Smooth muscle cell (in vitro differentiated cells): ENCODE measurements around the gene OTOF. TPM values are rescaled to one million over a fixed set of nuclear protein-coding genes. Genes with fewer than 3 reads are reported as not detected.

Source experiments
- DNase-seq: peaks from one replicate; lab custom pipeline; 2025; ENCODE audit not compliant: unreplicated experiment; lab: John Stamatoyannopoulos, UW
- H2AFZ ChIP-seq: fragments of 200-600 bp; sonication (generic); 2 replicates; pipeline ENCODE4 v1.6.0; 2016; ENCODE audit warnings: antibody characterized with exemption, low read depth, mild to moderate bottlenecking
- H3F3A ChIP-seq: fragments of 200-600 bp; sonication (generic); 2 replicates; pipeline ENCODE4 v1.6.0; 2017; ENCODE audit warnings: antibody characterized with exemption, low read depth
- H3K27ac ChIP-seq: fragments of 200-600 bp; sonication (generic); 2 replicates; pipeline ENCODE4 v1.5.1; 2016; ENCODE audit warnings: low read depth, mild to moderate bottlenecking
- H3K27me3 ChIP-seq: fragments of 200-600 bp; sonication (generic); 2 replicates; pipeline ENCODE4 v1.6.1; 2016; ENCODE audit warnings: low read depth, mild to moderate bottlenecking
- H3K36me3 ChIP-seq: fragments of 200-600 bp; sonication (generic); 2 replicates; pipeline ENCODE4 v1.5.1; 2016; ENCODE audit warnings: low read depth
- H3K4me1 ChIP-seq: fragments of 200-600 bp; sonication (generic); 2 replicates; pipeline ENCODE4 v1.5.1; 2016; ENCODE audit warnings: low read depth
- H3K4me2 ChIP-seq: fragments of 200-600 bp; sonication (generic); 2 replicates; pipeline ENCODE4 v1.6.0; 2016; ENCODE audit warnings: mild to moderate bottlenecking
- H3K4me3 ChIP-seq: fragments of 200-600 bp; sonication (generic); 2 replicates; pipeline ENCODE4 v1.5.1; 2016; ENCODE audit warnings: mild to moderate bottlenecking
- H3K79me2 ChIP-seq: fragments of 200-600 bp; sonication (generic); 2 replicates; pipeline ENCODE4 v1.6.0; 2016; ENCODE audit warnings: low read depth, mild to moderate bottlenecking
- H3K9ac ChIP-seq: fragments of 200-600 bp; sonication (generic); 2 replicates; pipeline ENCODE4 v1.6.0; 2016; ENCODE audit warnings: low read depth
- H3K9me3 ChIP-seq: fragments of 200-600 bp; sonication (generic); replicated peaks from 2 replicates; pipeline ENCODE4 v1.5.1; 2016; ENCODE audit warnings: low read depth
- H4K20me1 ChIP-seq: fragments of 200-600 bp; sonication (generic); 2 replicates; pipeline ENCODE4 v1.6.0; 2016; ENCODE audit warnings: low read depth
- WGBS: methylation state at CpG from one replicate; pipeline ENCODE4 v1.1.7; 2016; ENCODE audit warnings: low lambda C conversion rate; 5-methylcytosine and 5-hydroxymethylcytosine counted together
- polyA plus RNA-seq: library from polyadenylated mRNA; unstranded; fragments of >200 nt; fragmentation: Nextera tagmentation; extraction: Ambion mirVana; gene quantifications from 2 replicates; pipeline ENCODE4 v1.2.1, GENCODE V29; 2016
- total RNA-seq: library from RNA; depleted of rRNA; stranded (reverse); fragments of >200 nt; gene quantifications from 2 replicates; pipeline ENCODE4 v1.2.3, GENCODE V29; 2014
- TF ChIP-seq, protein P1 (sequence below): fragments of 200-600 bp; sonication (generic); IDR thresholded peaks from 2 replicates; pipeline ENCODE4 v1.5.1; 2017; ENCODE audit warnings: borderline replicate concordance, mild to moderate bottlenecking, antibody characterized with exemption; ENCODE audit not compliant: insufficient read depth, poor library complexity, severe bottlenecking

OTOF gene
- total and polyA plus RNA-seq, 2 experiments from 2014 or later = 0.05 TPM; not detected in 1

DNA sequence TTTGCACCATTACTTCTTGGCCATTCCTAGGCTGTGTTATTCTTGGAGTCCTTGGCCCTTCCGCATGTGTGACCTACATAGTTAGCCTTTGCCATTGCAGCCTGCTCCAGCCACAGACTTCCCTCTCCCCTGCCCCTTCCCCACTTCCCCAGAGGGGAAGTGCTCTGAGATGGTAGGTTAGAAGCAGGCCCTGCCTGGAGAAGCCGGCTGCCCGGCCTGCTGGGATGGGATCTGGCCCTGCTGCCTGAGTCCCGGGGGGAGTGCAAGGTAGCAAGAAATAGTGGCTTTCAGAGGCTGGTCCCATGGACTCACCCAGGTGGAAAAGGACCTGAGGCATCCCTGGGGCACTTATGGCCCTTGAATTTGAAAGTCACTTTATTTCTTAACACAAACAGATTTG, 28.4 kb upstream of the OTOF start:
- no peak overlapping the region for H3K4me2 ChIP-seq
- H3K4me3 ChIP-seq = no peak overlapping the region
- TF ChIP-seq, protein P1, sequence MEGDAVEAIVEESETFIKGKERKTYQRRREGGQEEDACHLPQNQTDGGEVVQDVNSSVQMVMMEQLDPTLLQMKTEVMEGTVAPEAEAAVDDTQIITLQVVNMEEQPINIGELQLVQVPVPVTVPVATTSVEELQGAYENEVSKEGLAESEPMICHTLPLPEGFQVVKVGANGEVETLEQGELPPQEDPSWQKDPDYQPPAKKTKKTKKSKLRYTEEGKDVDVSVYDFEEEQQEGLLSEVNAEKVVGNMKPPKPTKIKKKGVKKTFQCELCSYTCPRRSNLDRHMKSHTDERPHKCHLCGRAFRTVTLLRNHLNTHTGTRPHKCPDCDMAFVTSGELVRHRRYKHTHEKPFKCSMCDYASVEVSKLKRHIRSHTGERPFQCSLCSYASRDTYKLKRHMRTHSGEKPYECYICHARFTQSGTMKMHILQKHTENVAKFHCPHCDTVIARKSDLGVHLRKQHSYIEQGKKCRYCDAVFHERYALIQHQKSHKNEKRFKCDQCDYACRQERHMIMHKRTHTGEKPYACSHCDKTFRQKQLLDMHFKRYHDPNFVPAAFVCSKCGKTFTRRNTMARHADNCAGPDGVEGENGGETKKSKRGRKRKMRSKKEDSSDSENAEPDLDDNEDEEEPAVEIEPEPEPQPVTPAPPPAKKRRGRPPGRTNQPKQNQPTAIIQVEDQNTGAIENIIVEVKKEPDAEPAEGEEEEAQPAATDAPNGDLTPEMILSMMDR = no peak
- H3K4me1 ChIP-seq = no peaks in the 10 kb centered on the region
- H3K36me3 ChIP-seq = no peaks in the 10 kb centered on the region
- 81% methylated on average over 4 of the region's 4 CpGs for WGBS
- peaks cover 4% of the 10 kb centered on the region for H3K27me3 ChIP-seq
- H3K9me3 ChIP-seq = no peaks in the 10 kb centered on the region
- no peak for DNase-seq
- H3F3A ChIP-seq = no peaks in the 10 kb centered on the region
- no peaks in the 10 kb centered on the region for H3K79me2 ChIP-seq
- no peak overlapping the region for H3K9ac ChIP-seq
- no peaks in the 10 kb centered on the region for H4K20me1 ChIP-seq
- H2AFZ ChIP-seq = no peak overlapping the region
- no peak overlapping the region for H3K27ac ChIP-seq

DNA sequence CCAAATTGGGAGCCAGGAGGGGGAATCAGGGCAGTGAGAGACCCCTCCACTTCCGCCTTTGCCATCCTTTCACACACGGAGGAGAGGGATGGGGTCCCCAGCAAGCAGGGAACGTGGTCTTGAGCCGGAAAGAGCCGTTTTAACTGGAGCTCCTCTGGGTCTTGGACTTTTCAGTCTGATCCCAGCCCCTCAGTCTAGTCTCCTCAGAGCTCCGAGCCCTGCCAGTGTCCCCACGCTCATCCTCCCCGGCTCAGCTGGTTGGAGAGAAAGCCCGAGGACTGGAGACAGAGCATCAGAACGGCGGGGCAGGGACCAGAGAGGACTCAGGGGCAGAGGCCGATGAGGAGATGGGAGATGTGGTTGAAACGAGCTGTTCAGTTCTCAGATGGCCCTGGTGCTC, 26.1 kb upstream of the OTOF start:
- TF ChIP-seq, protein P1 = no peak
- no peaks in the 10 kb centered on the region for H3K4me1 ChIP-seq
- no peaks in the 10 kb centered on the region for H3K36me3 ChIP-seq
- H3K9ac ChIP-seq = no peak overlapping the region
- DNase-seq = no peak
- H3K9me3 ChIP-seq = no peaks in the 10 kb centered on the region
- 82% methylated on average over 13 of the region's 13 CpGs for WGBS
- H4K20me1 ChIP-seq = no peaks in the 10 kb centered on the region
- no peaks in the 10 kb centered on the region for H3K79me2 ChIP-seq
- H3K27ac ChIP-seq = no peak overlapping the region
- peaks cover 3% of the 10 kb centered on the region for H3K27me3 ChIP-seq
- H2AFZ ChIP-seq = peak overlapping the region; percentile 96
- H3K4me3 ChIP-seq = peak overlapping the region; percentile 51
- H3F3A ChIP-seq = no peaks in the 10 kb centered on the region
- peak overlapping the region; percentile 94 for H3K4me2 ChIP-seq

DNA sequence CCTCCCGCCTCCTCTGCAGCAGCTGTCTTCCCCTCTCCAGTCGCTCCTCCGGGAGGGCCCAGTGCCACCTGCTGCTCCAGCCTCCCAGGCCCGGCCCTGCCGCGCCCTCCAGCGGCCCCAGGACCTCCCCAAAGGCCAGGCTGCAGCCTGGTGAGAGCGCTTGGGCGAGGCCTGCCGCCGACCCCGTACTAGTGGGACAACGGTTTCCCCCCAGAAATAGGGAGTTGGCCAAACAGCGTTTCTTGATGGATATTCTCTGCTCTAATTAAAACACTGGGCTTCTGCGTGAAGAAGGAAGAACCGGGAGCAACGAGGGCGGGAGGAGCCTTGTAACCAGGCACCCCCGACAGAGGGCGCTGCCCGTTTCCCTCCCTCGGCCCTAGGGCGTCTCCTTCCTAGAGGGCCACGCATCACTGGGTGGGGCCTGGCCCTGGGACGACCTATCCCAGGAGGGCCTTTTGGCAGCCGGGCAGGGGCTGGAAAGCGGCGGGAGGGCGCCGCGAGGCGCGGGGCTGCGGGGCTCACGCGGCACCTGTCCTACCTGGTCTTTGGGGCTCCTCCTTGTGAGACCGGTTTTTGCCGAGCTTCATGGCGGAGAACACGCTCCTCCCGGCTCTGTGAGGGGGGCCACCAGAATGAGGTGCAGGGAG, 25.4 kb upstream of the OTOF start:
- Histone ChIP-seq H2AFZ (peak overlapping the region; percentile 96), H3K36me3 (no peaks in the 10 kb centered on the region), H3K4me1 (no peaks in the 10 kb centered on the region), H3K9ac (no peak overlapping the region), H3K27ac (no peak overlapping the region), H3K27me3 (no peaks in the 10 kb centered on the region), H3K9me3 (no peaks in the 10 kb centered on the region), H3K4me2 (peak overlapping the region; percentile 94), H3K4me3 (peak overlapping the region; percentile 51), H3K79me2 (no peaks in the 10 kb centered on the region), H3F3A (no peaks in the 10 kb centered on the region), H4K20me1 (no peaks in the 10 kb centered on the region)
- TF ChIP-seq, protein P1 = peak; percentile 93
- peak; percentile 32 for DNase-seq
- WGBS = 8% methylated on average over 40 of the region's 41 CpGs

DNA sequence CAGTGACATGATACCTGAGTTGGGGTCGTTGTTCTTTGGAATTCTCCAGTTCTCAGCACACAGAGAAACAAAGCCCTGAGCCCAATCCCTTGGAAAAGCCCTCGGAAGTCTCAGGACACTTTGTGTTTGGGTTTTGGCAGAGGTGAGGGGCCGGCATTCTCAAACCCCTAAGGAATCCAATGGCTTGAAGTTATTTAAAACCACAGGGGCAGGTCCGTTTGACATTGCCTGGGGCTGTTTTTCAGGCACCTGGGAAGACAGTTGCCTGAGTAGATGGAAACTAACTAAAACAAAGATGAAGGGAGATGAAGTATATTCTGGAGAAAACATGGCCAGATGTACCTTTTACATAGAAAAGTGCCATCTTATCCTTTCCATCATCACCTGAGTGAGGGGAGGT, 22.5 kb upstream of the OTOF start:
- no peak overlapping the region for H3K4me3 ChIP-seq
- no peaks in the 10 kb centered on the region for H3K27me3 ChIP-seq
- 67% methylated on average over 4 of the region's 4 CpGs for WGBS
- no peak for DNase-seq
- H3K4me2 ChIP-seq = no peak overlapping the region
- H3K27ac ChIP-seq = no peak overlapping the region
- H3K4me1 ChIP-seq = peaks cover 6% of the 10 kb centered on the region
- no peaks in the 10 kb centered on the region for H3K9me3 ChIP-seq
- no peaks in the 10 kb centered on the region for H4K20me1 ChIP-seq
- no peak overlapping the region for H3K9ac ChIP-seq
- no peaks in the 10 kb centered on the region for H3F3A ChIP-seq
- no peaks in the 10 kb centered on the region for H3K36me3 ChIP-seq
- TF ChIP-seq, protein P1 = no peak
- H2AFZ ChIP-seq = no peak overlapping the region
- H3K79me2 ChIP-seq = no peaks in the 10 kb centered on the region
